SK-N-SH (cell line): ENCODE data around the gene ZCCHC7. TPM values are rescaled to one million over a fixed set of nuclear protein-coding genes. Genes with fewer than 3 reads are reported as not detected.

Experiments used
- CTCF ChIA-PET: fragments of 300-600, 350-600 bp; formaldehyde crosslinking; extraction: SDS; loops from one replicate; lab custom pipeline; 2021; lab: Yijun Ruan, JAX
- POLR2A ChIA-PET: fragments of 350-600 bp; sonication (Branson Sonifier 250); formaldehyde crosslinking; extraction: SDS; loops from one replicate; lab custom pipeline; 2020; ENCODE audit warnings: antibody characterized with exemption, inconsistent platforms; lab: Yijun Ruan, JAX
- DNase-seq: peaks from one replicate; pipeline ENCODE4 v3.0.0; 2012
- H2AFZ ChIP-seq: fragments of 200-600 bp; sonication (generic); 2 replicates; pipeline ENCODE4 v1.8.1; 2016; ENCODE audit warnings: antibody characterized with exemption, mild to moderate bottlenecking, low read depth
- H3F3A ChIP-seq: fragments of 200-600 bp; sonication (generic); replicated peaks from 2 replicates; pipeline ENCODE3; 2016; ENCODE audit warnings: antibody characterized with exemption, mild to moderate bottlenecking; ENCODE audit not compliant: insufficient read depth
- H3K27ac ChIP-seq, 2 experiments: fragments of 200-500 bp in 1 of 2; fragments of 200-600 bp in 1 of 2; sonication (Bioruptor generic) in 1 of 2; sonication (generic), shearing (Covaris generic) in 1 of 2; 2 replicates each; pipeline versions ENCODE4 v1.5.1 to v1.6.1; 2014 to 2016; ENCODE audit warnings: low read depth in 2 of 2, inconsistent platforms in 1 of 2, low read length in 1 of 2, mild to moderate bottlenecking in 1 of 2, mixed read lengths in 1 of 2
- H3K27me3 ChIP-seq: fragments of 200-600 bp; sonication (generic), shearing (Covaris generic); 2 replicates; pipeline ENCODE4 v1.6.1; 2016; ENCODE audit warnings: mixed run types; ENCODE audit not compliant: insufficient read depth
- H3K36me3 ChIP-seq, 2 experiments: fragments of 200-500 bp in 1 of 2; fragments of 200-600 bp in 1 of 2; sonication (Bioruptor generic) in 1 of 2; sonication (generic) in 1 of 2; replicated peaks in 1 of 2; 2 replicates each; pipeline versions ENCODE3 to v1.5.1; 2014 to 2016; ENCODE audit warnings: low read length in 1 of 2, mild to moderate bottlenecking in 1 of 2; ENCODE audit not compliant: insufficient read depth in 2 of 2, control insufficient read depth in 1 of 2
- H3K4me1 ChIP-seq, 2 experiments: fragments of 200-500 bp in 1 of 2; fragments of 200-600 bp in 1 of 2; sonication (Bioruptor generic) in 1 of 2; sonication (generic), shearing (Covaris generic) in 1 of 2; 2 replicates each; pipeline versions ENCODE4 v1.5.1 to v1.6.1; 2014 to 2016; ENCODE audit warnings: low read depth in 1 of 2, low read length in 1 of 2, mixed run types in 1 of 2; ENCODE audit not compliant: insufficient read depth in 2 of 2, control insufficient read depth in 1 of 2
- H3K4me2 ChIP-seq: fragments of 200-600 bp; sonication (generic), shearing (Covaris generic); 2 replicates; pipeline ENCODE4 v1.6.1; 2017; ENCODE audit warnings: mixed run types
- H3K4me3 ChIP-seq, 2 experiments: fragments of 200-500 bp in 1 of 2; fragments of 200-600 bp in 1 of 2; sonication (Bioruptor generic) in 1 of 2; sonication (generic), shearing (Covaris generic) in 1 of 2; 2 replicates each; pipeline versions ENCODE4 v1.5.1 to v1.8.1; 2014 to 2016; ENCODE audit warnings: low read depth in 2 of 2, inconsistent platforms in 1 of 2, low read length in 1 of 2, mild to moderate bottlenecking in 1 of 2, mixed read lengths in 1 of 2, moderate library complexity in 1 of 2
- H3K79me2 ChIP-seq: fragments of 200-600 bp; sonication (generic); 2 replicates; pipeline ENCODE4 v1.8.1; 2017; ENCODE audit warnings: mild to moderate bottlenecking; ENCODE audit not compliant: insufficient read depth
- H3K9ac ChIP-seq: fragments of 200-600 bp; sonication (generic); 2 replicates; pipeline ENCODE4 v1.6.1; 2017; ENCODE audit warnings: mixed run types
- H3K9me2 ChIP-seq: fragments of 200-600 bp; sonication (generic); 2 replicates; pipeline ENCODE4 v1.6.1; 2017; ENCODE audit warnings: mixed run types
- H3K9me3 ChIP-seq: fragments of 200-600 bp; sonication (generic); 2 replicates; pipeline ENCODE4 v1.6.1; 2017; ENCODE audit warnings: mixed run types, mild to moderate bottlenecking, moderate library complexity
- H4K20me1 ChIP-seq: fragments of 200-600 bp; sonication (generic); 2 replicates; pipeline ENCODE4 v1.6.1; 2017; ENCODE audit warnings: mild to moderate bottlenecking, mixed run types; ENCODE audit not compliant: insufficient read depth
- EP300 ChIP-seq, 2 experiments: IDR thresholded peaks; 2 replicates each; pipeline versions ENCODE4 v1.4.0 to v1.6.1; 2012; ENCODE audit warnings: borderline replicate concordance in 1 of 2, low read depth in 1 of 2, low read length in 1 of 2
- EZH2phosphoT487 ChIP-seq: fragments of 200-600 bp; sonication (generic); IDR thresholded peaks from 2 replicates; pipeline ENCODE4 v1.6.1; 2017; ENCODE audit warnings: low read depth, mixed run types, mild to moderate bottlenecking, antibody characterized with exemption, moderate library complexity, borderline replicate concordance
- FOSL2 ChIP-seq: IDR thresholded peaks from 2 replicates; pipeline ENCODE4 v1.4.0; 2012; ENCODE audit warnings: low read depth, mild to moderate bottlenecking, moderate library complexity, borderline replicate concordance
- FOXJ3 ChIP-seq: sonication (generic); formaldehyde crosslinking; IDR thresholded peaks from 2 replicates; pipeline ENCODE4 v1.5.1; 2020; ENCODE audit warnings: mild to moderate bottlenecking, missing genetic modification reagents
- FOXM1 ChIP-seq: IDR thresholded peaks from 2 replicates; pipeline ENCODE4 v1.4.0; 2012; ENCODE audit warnings: low read depth, mild to moderate bottlenecking
- JUND ChIP-seq: IDR thresholded peaks from 2 replicates; pipeline ENCODE4 v1.4.0; 2012
- MAX ChIP-seq: IDR thresholded peaks from 2 replicates; pipeline ENCODE4 v1.4.0; 2012; ENCODE audit warnings: low read depth
- NFIC ChIP-seq: IDR thresholded peaks from 2 replicates; pipeline ENCODE4 v1.4.0; 2012; ENCODE audit warnings: borderline replicate concordance
- NRF1 ChIP-seq: IDR thresholded peaks from 2 replicates; pipeline ENCODE4 v1.6.1; 2012; ENCODE audit warnings: low read depth, mild to moderate bottlenecking, low read length
- PBX3 ChIP-seq: IDR thresholded peaks from 2 replicates; pipeline ENCODE4; 2012
- RAD21 ChIP-seq: IDR thresholded peaks from 2 replicates; pipeline ENCODE4 v1.6.1; 2012; ENCODE audit warnings: mild to moderate bottlenecking, low read length
- RCOR1 ChIP-seq: fragments of 150-350 bp; IDR thresholded peaks from 2 replicates; pipeline ENCODE4 v1.6.1; 2017; ENCODE audit warnings: antibody characterized with exemption, low read length
- REST ChIP-seq: IDR thresholded peaks from 2 replicates; pipeline ENCODE4 v1.6.1; 2012; ENCODE audit warnings: mild to moderate bottlenecking, low read depth, low read length, moderate library complexity
- TCF12 ChIP-seq: IDR thresholded peaks from 2 replicates; pipeline ENCODE4 v1.4.0; 2012
- YY1 ChIP-seq: IDR thresholded peaks from 2 replicates; pipeline ENCODE4 v1.4.0; 2012; ENCODE audit warnings: low read depth, mild to moderate bottlenecking
- WGBS: methylation state at CpG from one replicate; pipeline ENCODE4 v1.1.6; 2017; ENCODE audit warnings: low lambda C conversion rate; 5-methylcytosine and 5-hydroxymethylcytosine counted together
- polyA plus RNA-seq, 3 experiments: library from polyadenylated mRNA; depleted of rRNA; stranded (reverse); fragments of >200 nt; gene quantifications; 2 replicates each; pipeline ENCODE4 v1.2.3, GENCODE V29; 2012

ZCCHC7 gene
- polyA plus RNA-seq, 1 of the 3 experiments (the other 2 are of a cell fraction): 12.6 TPM

GRCh38 chr9:37192803-37193202 is 72.4 kb downstream of the ZCCHC7 start:
- ChIA-PET CTCF (interaction anchor here (0.6 to 1.7 kb wide), 3 partner anchors 9 to 14 kb away, joined by 3 to 5 read pairs (median 3); no protein-coding TSS in a partner anchor), POLR2A (no interaction called here)
- Histone ChIP-seq H3K79me2 (peaks cover 13% of the 10 kb centered on the region; the same call in 1 of the 2 replicates), H3K4me2 (no peak overlapping the region), H3K4me3 (no peak overlapping the region), H3K9ac (no peak overlapping the region), H4K20me1 (no peaks in the 10 kb centered on the region), H3K9me2 (no peaks in the 10 kb centered on the region), H2AFZ (no peak overlapping the region), H3K9me3 (no peaks in the 10 kb centered on the region), H3K27me3 (no peaks in the 10 kb centered on the region), H3K4me1 (peaks cover 11 to 14% of the 10 kb centered on the region in 2 experiments; a peak in 2 of 4 replicates), H3K27ac (no peak overlapping the region), H3K36me3 (peaks cover 14 to 16% of the 10 kb centered on the region in 2 experiments), H3F3A (peaks cover 22% of the 10 kb centered on the region)
- DNase-seq: no peak
- no peak for TF ChIP-seq FOSL2
- TF ChIP-seq RAD21: no peak
- TF ChIP-seq FOXM1: no peak
- no peak for TF ChIP-seq JUND
- TF ChIP-seq NFIC: no peak
- TF ChIP-seq REST: no peak
- TF ChIP-seq RCOR1: no peak
- no peak for TF ChIP-seq MAX
- TF ChIP-seq YY1: no peak
- TF ChIP-seq NRF1: no peak
- no peak for TF ChIP-seq EZH2phosphoT487

GRCh38 chr9:37197158-37198038 is 77.0 kb downstream of the ZCCHC7 start:
- Histone ChIP-seq H3K36me3 (peaks cover 4 to 17% of the 10 kb centered on the region in 2 experiments), H3K9me3 (no peaks in the 10 kb centered on the region), H3K4me2 (peak overlapping the region; percentile 57), H2AFZ (no peak overlapping the region), H3K4me3 (no peak overlapping the region), H3K27ac (peak overlapping the region; percentile 67 to 76), H3K27me3 (no peaks in the 10 kb centered on the region), H3K9me2 (no peaks in the 10 kb centered on the region), H3K79me2 (peaks cover 17% of the 10 kb centered on the region; the same call in 1 of the 2 replicates), H3K9ac (no peak overlapping the region; the same call in 1 of the 2 replicates), H3F3A (peaks cover 48% of the 10 kb centered on the region), H3K4me1 (peaks cover 19 to 44% of the 10 kb centered on the region in 2 experiments), H4K20me1 (no peaks in the 10 kb centered on the region)
- ChIA-PET CTCF (interaction anchor here (0.9 to 1.7 kb wide), 3 partner anchors 17 to 324 kb away, joined by 3 to 4 read pairs (median 3); no protein-coding TSS in a partner anchor), POLR2A (no interaction called here)
- TF ChIP-seq FOXJ3 (CRISPR knock-in tag): no peak
- peak; percentile 87 for TF ChIP-seq PBX3
- peak; percentile 52; the same call in 1 of the 2 replicates for TF ChIP-seq NFIC
- peak; percentile 64 for TF ChIP-seq JUND
- TF ChIP-seq FOXM1: no peak
- peak; percentile 50 for TF ChIP-seq TCF12
- TF ChIP-seq FOSL2: peak; percentile 56; the same call in 1 of the 2 replicates
- 0 out of 4 replicates have a peak, but pooled peaks of 1 of the 2 experiments have one; percentile 7 for TF ChIP-seq EP300 (IDR thresholded peaks at IDR 0.05; ENCODE audit: borderline replicate concordance in 1 of 2, low read depth in 1 of 2, low read length in 1 of 2)
- 14% methylated on average over 4 of the region's 4 CpGs for WGBS
- peak; percentile 51 for DNase-seq
